Panc1 (cell line): ENCODE data around the gene ALG13. TPM values are rescaled to one million over a fixed set of nuclear protein-coding genes. Genes with fewer than 3 reads are reported as not detected.

Source experiments
- ATAC-seq: fragments of 200-7000 bp; cut with Tn5 transposase; 2 replicates; pipeline ENCODE4 v1.9.1; 2020; ENCODE audit warnings: mild to moderate bottlenecking, moderate library complexity
- BruUV-seq: library from RNA; stranded (reverse); fragments of 400-500 nt; replicated peaks from 2 replicates; lab custom pipeline; 2021; lab: Mats Ljungman, UMichigan
- CTCF ChIA-PET: fragments of 300-600 bp; sonication (Branson Sonifier 250); formaldehyde crosslinking; loops from one replicate; lab custom pipeline; 2022; ENCODE audit warnings: antibody characterized with exemption; lab: Charles Lee
- POLR2A ChIA-PET: fragments of 300-600 bp; sonication (Branson Sonifier 250); formaldehyde crosslinking; loops from one replicate; lab custom pipeline; 2022; ENCODE audit warnings: antibody characterized with exemption; lab: Charles Lee
- DNase-seq: peaks from one replicate; pipeline ENCODE4 v3.0.0-alpha.2; 2010; ENCODE audit warnings: low read depth, low spot score
- H3K27ac ChIP-seq: 2 replicates; pipeline ENCODE4 v1.5.1; 2011; ENCODE audit warnings: mild to moderate bottlenecking, low read length, inconsistent platforms
- H3K27me3 ChIP-seq: fragments of 200-500 bp; sonication (Bioruptor generic); 2 replicates; pipeline ENCODE4 v1.6.0; 2014; ENCODE audit warnings: low read length, inconsistent platforms; ENCODE audit not compliant: control insufficient read depth, insufficient read depth
- H3K36me3 ChIP-seq: fragments of 200-500 bp; sonication (Bioruptor generic); 2 replicates; pipeline ENCODE4 v1.5.1; 2014; ENCODE audit warnings: inconsistent platforms, mild to moderate bottlenecking, low read length, moderate library complexity; ENCODE audit not compliant: control insufficient read depth, insufficient read depth
- H3K4me1 ChIP-seq: 2 replicates; pipeline ENCODE4 v1.5.1; 2011; ENCODE audit warnings: inconsistent platforms, mild to moderate bottlenecking, low read length, moderate library complexity; ENCODE audit not compliant: control insufficient read depth, insufficient read depth
- H3K4me3 ChIP-seq, 2 experiments: 2 replicates each; pipeline ENCODE4 v1.5.1; 2011 to 2012; ENCODE audit warnings: low read depth in 2 of 2, low read length in 2 of 2, mild to moderate bottlenecking in 2 of 2, inconsistent platforms in 1 of 2, moderate library complexity in 1 of 2
- H3K9me3 ChIP-seq: fragments of 200-500 bp; sonication (Bioruptor generic); 2 replicates; pipeline ENCODE4 v1.5.1; 2014; ENCODE audit warnings: low read depth, mild to moderate bottlenecking, inconsistent platforms, low read length, moderate library complexity; ENCODE audit not compliant: control insufficient read depth, insufficient read depth
- CTCF ChIP-seq: fragments of 450-650 bp; IDR thresholded peaks from 2 replicates; pipeline ENCODE4 v1.5.1; 2017; ENCODE audit warnings: mild to moderate bottlenecking
- POLR2AphosphoS5 ChIP-seq: IDR thresholded peaks from 2 replicates; pipeline ENCODE4 v1.6.1; 2012; ENCODE audit warnings: mild to moderate bottlenecking, low read depth, low read length, moderate library complexity
- SIN3A ChIP-seq: IDR thresholded peaks from 2 replicates; pipeline ENCODE4 v1.6.1; 2012; ENCODE audit warnings: low read depth, mild to moderate bottlenecking, low read length, moderate library complexity, borderline replicate concordance; ENCODE audit not compliant: insufficient read depth
- TCF7L2 ChIP-seq: IDR thresholded peaks from 2 replicates; pipeline ENCODE4 v1.6.1; 2011; ENCODE audit warnings: mild to moderate bottlenecking, low read depth, low read length, inconsistent platforms
- in situ Hi-C: cut with HindIII; loops from 2 replicates; pipeline ENCODE4 v1.10.0; 2016; ENCODE audit warnings: low sequenced_read_pairs, low pct_unique_long_range_greater_than_20kb
- intact Hi-C: fragments of 100-400 bp; cut with micrococcal nuclease; formaldehyde crosslinking; loops from one replicate; pipeline ENCODE4 v1.10.0; 2022; ENCODE audit not compliant: unreplicated experiment
- total RNA-seq: library from RNA; stranded (reverse); gene quantifications from one replicate; pipeline ENCODE4 v1.2.1, GENCODE V29; 2021; ENCODE audit not compliant: unreplicated experiment
- TF ChIP-seq, protein P1 (sequence below), 2 experiments: IDR thresholded peaks; 2 replicates each; pipeline ENCODE4 v1.6.1; 2011 to 2012; ENCODE audit warnings: low read depth in 2 of 2, control low read depth in 1 of 2, low read length in 1 of 2, mild to moderate bottlenecking in 1 of 2, moderate library complexity in 1 of 2; ENCODE audit not compliant: insufficient read depth in 1 of 2

The ALG13 gene
- total RNA-seq, 1 experiment from 2014 or later, result 50.0 TPM

- POLR2A ChIA-PET, result no interaction called here
- in situ Hi-C loops (no loop called here), intact Hi-C loops (no loop called here)
- no peaks in the 10 kb centered on the region for H3K36me3 ChIP-seq
- H3K27me3 ChIP-seq, result no peaks in the 10 kb centered on the region
- TF ChIP-seq CTCF (no peak), POLR2AphosphoS5 (no peak), TCF7L2 (no peak), SIN3A (no peak)
- TF ChIP-seq, protein P1, sequence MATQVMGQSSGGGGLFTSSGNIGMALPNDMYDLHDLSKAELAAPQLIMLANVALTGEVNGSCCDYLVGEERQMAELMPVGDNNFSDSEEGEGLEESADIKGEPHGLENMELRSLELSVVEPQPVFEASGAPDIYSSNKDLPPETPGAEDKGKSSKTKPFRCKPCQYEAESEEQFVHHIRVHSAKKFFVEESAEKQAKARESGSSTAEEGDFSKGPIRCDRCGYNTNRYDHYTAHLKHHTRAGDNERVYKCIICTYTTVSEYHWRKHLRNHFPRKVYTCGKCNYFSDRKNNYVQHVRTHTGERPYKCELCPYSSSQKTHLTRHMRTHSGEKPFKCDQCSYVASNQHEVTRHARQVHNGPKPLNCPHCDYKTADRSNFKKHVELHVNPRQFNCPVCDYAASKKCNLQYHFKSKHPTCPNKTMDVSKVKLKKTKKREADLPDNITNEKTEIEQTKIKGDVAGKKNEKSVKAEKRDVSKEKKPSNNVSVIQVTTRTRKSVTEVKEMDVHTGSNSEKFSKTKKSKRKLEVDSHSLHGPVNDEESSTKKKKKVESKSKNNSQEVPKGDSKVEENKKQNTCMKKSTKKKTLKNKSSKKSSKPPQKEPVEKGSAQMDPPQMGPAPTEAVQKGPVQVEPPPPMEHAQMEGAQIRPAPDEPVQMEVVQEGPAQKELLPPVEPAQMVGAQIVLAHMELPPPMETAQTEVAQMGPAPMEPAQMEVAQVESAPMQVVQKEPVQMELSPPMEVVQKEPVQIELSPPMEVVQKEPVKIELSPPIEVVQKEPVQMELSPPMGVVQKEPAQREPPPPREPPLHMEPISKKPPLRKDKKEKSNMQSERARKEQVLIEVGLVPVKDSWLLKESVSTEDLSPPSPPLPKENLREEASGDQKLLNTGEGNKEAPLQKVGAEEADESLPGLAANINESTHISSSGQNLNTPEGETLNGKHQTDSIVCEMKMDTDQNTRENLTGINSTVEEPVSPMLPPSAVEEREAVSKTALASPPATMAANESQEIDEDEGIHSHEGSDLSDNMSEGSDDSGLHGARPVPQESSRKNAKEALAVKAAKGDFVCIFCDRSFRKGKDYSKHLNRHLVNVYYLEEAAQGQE (IDR thresholded peaks at IDR 0.05; ENCODE audit: insufficient read depth in 1 of 2, low read depth in 2 of 2, low read length in 1 of 2), result no peak
- H3K4me3 ChIP-seq, result no peak overlapping the region
- no TSS peak for BruUV-seq
- DNase-seq, result no peak
- CTCF ChIA-PET, result no interaction called here
- H3K4me1 ChIP-seq, result no peaks in the 10 kb centered on the region
- no peaks in the 10 kb centered on the region for H3K9me3 ChIP-seq
- ATAC-seq, result no peak
- H3K27ac ChIP-seq, result no peak overlapping the region
Measured at GRCh38 chrX:111646515-111646914, 34.5 kb upstream of the ALG13 start.

- H3K9me3 ChIP-seq, result no peaks in the 10 kb centered on the region
- ChIA-PET POLR2A (no interaction called here), CTCF (no interaction called here)
- no peak for ATAC-seq
- DNase-seq, result no peak
- no peak for TF ChIP-seq TCF7L2
- TF ChIP-seq, protein P1 (IDR thresholded peaks at IDR 0.05; ENCODE audit: insufficient read depth in 1 of 2, low read depth in 2 of 2, low read length in 1 of 2), result no peak
- no peak for TF ChIP-seq POLR2AphosphoS5
- no peak for TF ChIP-seq SIN3A
- no peak for TF ChIP-seq CTCF
- in situ Hi-C loops (no loop called here), intact Hi-C loops (no loop called here)
- no TSS peak for BruUV-seq
- no peak overlapping the region for H3K4me3 ChIP-seq
- no peak overlapping the region for H3K27ac ChIP-seq
- H3K4me1 ChIP-seq, result no peaks in the 10 kb centered on the region
- H3K36me3 ChIP-seq, result no peaks in the 10 kb centered on the region
- no peaks in the 10 kb centered on the region for H3K27me3 ChIP-seq
Measured at GRCh38 chrX:111648802-111649201, 32.2 kb upstream of the ALG13 start.
